ENCODE data around the gene BCL2. TPM values are rescaled to one million over a fixed set of nuclear protein-coding genes. Genes with fewer than 3 reads are reported as not detected.
A peak's percentile ranks its signal among the peaks of the same experiment; 100 is the strongest.

Gene BCL2
- total RNA-seq, 1 experiment from 2014 or later: 1.3 TPM

GRCh38 chr18:63166142-63166541, 153.4 kb downstream of the BCL2 start:
- Histone ChIP-seq H3K79me2 (ENCODE audit: insufficient read depth, low read length) (no peaks in the 10 kb centered on the region), H2AFZ (ENCODE audit: low read length) (no peak overlapping the region), H2BK20ac (ENCODE audit: low read depth, low read length, poor library complexity, severe bottlenecking) (no peak overlapping the region), H4K8ac (replicated peaks; ENCODE audit: insufficient read length, low read depth, low read length) (no peak overlapping the region), H3K4me2 (ENCODE audit: insufficient read depth, insufficient read length, low read length) (no peak overlapping the region), H3T11ph (ENCODE audit: low read length) (no peak overlapping the region), H3K27me3 (ENCODE audit: insufficient read depth, low read length) (no peaks in the 10 kb centered on the region), H3K4ac (ENCODE audit: low read depth, low read length) (no peak overlapping the region), H2BK15ac (ENCODE audit: low read depth, low read length) (no peak overlapping the region), H2BK120ac (ENCODE audit: low read depth, low read length, poor library complexity, severe bottlenecking) (no peak overlapping the region), H3K9ac (ENCODE audit: extremely low read depth, insufficient read length, low read length) (no peak overlapping the region), H2AK5ac (ENCODE audit: insufficient read length, low read length) (no peak overlapping the region), H4K20me1 (ENCODE audit: control insufficient read depth, insufficient read depth, insufficient read length) (no peaks in the 10 kb centered on the region), H3K23me2 (ENCODE audit: insufficient read length, low read depth, low read length, poor library complexity, severe bottlenecking) (no peaks in the 10 kb centered on the region), H4K5ac (ENCODE audit: insufficient read length, low read depth, low read length) (no peak overlapping the region), H3K79me1 (ENCODE audit: insufficient read depth, low read depth, low read length, poor library complexity, severe bottlenecking) (no peaks in the 10 kb centered on the region), H3K9me3 (ENCODE audit: control insufficient read depth, low read depth, low read length) (no peaks in the 10 kb centered on the region), H3K56ac (ENCODE audit: insufficient read length, low read depth, low read length) (no peak overlapping the region), H3K27ac (ENCODE audit: insufficient read length, low read depth, low read length) (no peak overlapping the region), H3K23ac (ENCODE audit: insufficient read length, low read depth, low read length) (no peak overlapping the region), H2BK12ac (ENCODE audit: insufficient read length, low read depth, low read length) (no peak overlapping the region), H3K14ac (ENCODE audit: insufficient read depth, low read length) (no peak overlapping the region), H4K91ac (ENCODE audit: insufficient read length, low read depth, low read length) (no peak overlapping the region), H3K4me1 (ENCODE audit: insufficient read depth, low read length) (no peaks in the 10 kb centered on the region), H2BK5ac (ENCODE audit: insufficient read length, low read length) (no peak overlapping the region), H3K18ac (ENCODE audit: insufficient read length, low read depth, low read length) (no peak overlapping the region)
- no peak for TF ChIP-seq CTCF (conservative IDR thresholded peaks at IDR 0.05)
- Mint-ChIP-seq H3K4me3 (no peak overlapping the region), H3K27ac (peak overlapping the region in 1 of 3 experiments; percentile 56; a peak in 2 of 7 replicates), H3K27me3 (ENCODE audit: low read depth) (no peaks in the 10 kb centered on the region), H3K9me3 (no peaks in the 10 kb centered on the region), H3K4me1 (peaks cover 4% of the 10 kb centered on the region in 2 experiments; a peak in 2 of 4 replicates), H3K36me3 (ENCODE audit: insufficient read depth in 1 of 3, low read depth in 3 of 3) (no peaks in the 10 kb centered on the region; a peak in 1 of 7 replicates)
- no CpG with 5 or more reads among the region's 12 CpGs for WGBS (ENCODE audit: extremely low coverage, insufficient read length, low lambda C conversion rate)
- no peak for DNase-seq

All from H9 (cell line).